ENCODE data around the gene JAM3. TPM values are rescaled to one million over a fixed set of nuclear protein-coding genes. Genes with fewer than 3 reads are reported as not detected.

The JAM3 gene
- total and polyA plus RNA-seq, 2 of the 13 experiments (the other 11 are each of a cell fraction or from before 2014, with no cell fraction given): 0.98 to 2.8 TPM

GRCh38 chr11:134032501-134033091 lies 36.3 kb upstream of the JAM3 start:
- Histone ChIP-seq H3K4me3 (replicated peaks in 1 of 3; ENCODE audit: insufficient read depth in 1 of 3, low read depth in 2 of 3, low read length in 3 of 3) (no peak overlapping the region), H3K36me3 (replicated peaks in 1 of 2; ENCODE audit: control insufficient read depth in 1 of 2, insufficient read depth in 2 of 2, low read length in 2 of 2) (no peaks in the 10 kb centered on the region), H3K79me2 (ENCODE audit: insufficient read depth, low read length) (no peaks in the 10 kb centered on the region), H3K4me2 (ENCODE audit: low read depth, low read length) (no peak overlapping the region), H3K27me3 (ENCODE audit: control insufficient read depth in 1 of 2, insufficient read depth in 2 of 2, low read length in 2 of 2) (peaks cover 9 to 72% of the 10 kb centered on the region in 2 experiments; a peak in 4 of 5 replicates), H3K27ac (ENCODE audit: extremely low read length, insufficient read depth, low read length) (no peak overlapping the region), H4K20me1 (ENCODE audit: insufficient read depth, low read length) (no peaks in the 10 kb centered on the region), H3K4me1 (ENCODE audit: insufficient read depth, low read length) (no peaks in the 10 kb centered on the region), H3K9ac (ENCODE audit: insufficient read depth, low read depth, low read length) (no peak overlapping the region), H2AFZ (ENCODE audit: low read length) (no peak overlapping the region), H3K9me3 (ENCODE audit: low read length) (no peaks in the 10 kb centered on the region)
- 33% methylated on average over 3 of the region's 24 CpGs for WGBS (ENCODE audit: low lambda C conversion rate)
- POLR2A ChIA-PET: no interaction called here
- in situ Hi-C loops (cut with HindIII; ENCODE audit: extremely low pct_ligation_motif_present, low pct_unique_long_range_greater_than_20kb): no loop called here
- CTCF ChIA-PET (ENCODE audit: low intra/inter-chr PET ratio, low total read pairs): no interaction called here
- intact Hi-C loops (cut with micrococcal nuclease; ENCODE audit: unreplicated experiment): no loop called here
- BruUV-seq (replicated peaks): no TSS peak
- ATAC-seq (no peak), FAIRE-seq (no peak), DNase-seq (ENCODE audit: low spot score) (no peak)
- TF ChIP-seq AGO2 (optimal IDR thresholded peaks at IDR 0.05; ENCODE audit: low read depth, low read length) (no peak), NBN (conservative IDR thresholded peaks at IDR 0.05) (no peak), MAFF (IDR thresholded peaks at IDR 0.05; ENCODE audit: low read depth, low read length) (no peak), FIP1L1 (IDR thresholded peaks at IDR 0.05; ENCODE audit: borderline replicate concordance, insufficient read depth, low read depth, low read length) (no peak), REST (IDR thresholded peaks at IDR 0.05; ENCODE audit: borderline replicate concordance in 1 of 2, low read depth in 1 of 2, low read length in 2 of 2) (no peak), ZNF274 (CRISPR knock-in tag; IDR thresholded peaks at IDR 0.05) (no peak), FOXA3 (CRISPR knock-in tag; IDR thresholded peaks at IDR 0.05) (no peak), RARA (CRISPR knock-in tag; IDR thresholded peaks at IDR 0.05) (no peak), MTA3 (CRISPR knock-in tag; IDR thresholded peaks at IDR 0.05) (no peak)
